H9 (cell line): ENCODE measurements around the gene TTC9B. TPM values are rescaled to one million over a fixed set of nuclear protein-coding genes. Genes with fewer than 3 reads are reported as not detected.
A peak's percentile ranks its signal among the peaks of the same experiment; 100 is the strongest.

ENCODE experiments used
- DNase-seq: peaks from one replicate; pipeline ENCODE4 v3.0.0-alpha.2; 2017
- H2AFZ ChIP-seq: one replicate; pipeline ENCODE4 v1.6.1; 2013; ENCODE audit warnings: mild to moderate bottlenecking, low read length, control low read depth, moderate library complexity
- H2AK5ac ChIP-seq: 2 replicates; pipeline ENCODE4 v1.6.1; 2013; ENCODE audit warnings: low read length, control low read depth, mixed read lengths; ENCODE audit not compliant: insufficient read length
- H2BK120ac ChIP-seq: one replicate; pipeline ENCODE4 v1.6.1; 2013; ENCODE audit warnings: low read depth, mild to moderate bottlenecking, low read length, control low read depth, inconsistent platforms; ENCODE audit not compliant: poor library complexity, severe bottlenecking
- H2BK12ac ChIP-seq: 2 replicates; pipeline ENCODE4 v1.6.1; 2013; ENCODE audit warnings: low read length, control low read depth, mixed read lengths, low read depth; ENCODE audit not compliant: insufficient read length
- H2BK15ac ChIP-seq: 2 replicates; pipeline ENCODE4 v1.6.1; 2013; ENCODE audit warnings: low read depth, low read length, control low read depth
- H2BK20ac ChIP-seq: one replicate; pipeline ENCODE4 v1.6.1; 2013; ENCODE audit warnings: low read depth, mild to moderate bottlenecking, low read length, control low read depth, inconsistent platforms; ENCODE audit not compliant: poor library complexity, severe bottlenecking
- H2BK5ac ChIP-seq: 2 replicates; pipeline ENCODE4 v1.6.1; 2013; ENCODE audit warnings: low read length, control low read depth, mixed read lengths; ENCODE audit not compliant: insufficient read length
- H3K14ac ChIP-seq: 2 replicates; pipeline ENCODE4 v1.6.1; 2013; ENCODE audit warnings: low read length, control low read depth; ENCODE audit not compliant: insufficient read depth
- H3K18ac ChIP-seq: 2 replicates; pipeline ENCODE4 v1.6.1; 2013; ENCODE audit warnings: low read depth, mild to moderate bottlenecking, mixed read lengths, low read length, control low read depth; ENCODE audit not compliant: insufficient read length
- H3K23ac ChIP-seq: 2 replicates; pipeline ENCODE4 v1.6.1; 2013; ENCODE audit warnings: low read length, control low read depth, mixed read lengths, low read depth; ENCODE audit not compliant: insufficient read length
- H3K23me2 ChIP-seq: 2 replicates; pipeline ENCODE4 v1.6.1; 2013; ENCODE audit warnings: low read depth, mild to moderate bottlenecking, mixed read lengths, low read length, control low read depth; ENCODE audit not compliant: insufficient read length, poor library complexity, severe bottlenecking
- H3K27ac ChIP-seq: 2 replicates; pipeline ENCODE4 v1.5.1; 2013; ENCODE audit warnings: low read length, control low read depth, mixed read lengths, low read depth; ENCODE audit not compliant: insufficient read length
- H3K27me3 ChIP-seq: 2 replicates; pipeline ENCODE4 v1.6.1; 2013; ENCODE audit warnings: low read length, control low read depth, inconsistent platforms; ENCODE audit not compliant: insufficient read depth
- H3K4ac ChIP-seq: 2 replicates; pipeline ENCODE4 v1.6.1; 2013; ENCODE audit warnings: low read depth, mild to moderate bottlenecking, control low read depth, inconsistent platforms, low read length, moderate library complexity
- H3K4me1 ChIP-seq: 2 replicates; pipeline ENCODE4 v1.6.1; 2013; ENCODE audit warnings: low read length, control low read depth, inconsistent platforms; ENCODE audit not compliant: insufficient read depth
- H3K4me2 ChIP-seq: 2 replicates; pipeline ENCODE4 v1.6.1; 2013; ENCODE audit warnings: low read length, control low read depth, mixed read lengths; ENCODE audit not compliant: insufficient read length, insufficient read depth
- H3K56ac ChIP-seq: 2 replicates; pipeline ENCODE4 v1.6.1; 2013; ENCODE audit warnings: low read depth, mild to moderate bottlenecking, mixed read lengths, low read length, control low read depth; ENCODE audit not compliant: insufficient read length
- H3K79me1 ChIP-seq: 2 replicates; pipeline ENCODE4 v1.6.1; 2013; ENCODE audit warnings: low read depth, mild to moderate bottlenecking, moderate library complexity, low read length, control low read depth, inconsistent platforms; ENCODE audit not compliant: insufficient read depth, poor library complexity, severe bottlenecking
- H3K79me2 ChIP-seq: 2 replicates; pipeline ENCODE4 v1.6.1; 2013; ENCODE audit warnings: low read length, control low read depth, inconsistent platforms; ENCODE audit not compliant: insufficient read depth
- H3K9ac ChIP-seq: 2 replicates; pipeline ENCODE4 v1.6.1; 2013; ENCODE audit warnings: low read length, control low read depth, mixed read lengths; ENCODE audit not compliant: insufficient read length; ENCODE audit errors: extremely low read depth
- H3K9me3 ChIP-seq: one replicate; pipeline ENCODE4 v1.6.1; 2013; ENCODE audit warnings: low read depth, low read length, inconsistent platforms; ENCODE audit not compliant: control insufficient read depth
- H3T11ph ChIP-seq: one replicate; pipeline ENCODE4 v1.6.1; 2013; ENCODE audit warnings: mild to moderate bottlenecking, low read length, control low read depth, inconsistent platforms
- H4K20me1 ChIP-seq: one replicate; pipeline ENCODE4 v1.6.1; 2013; ENCODE audit not compliant: control insufficient read depth, insufficient read length, insufficient read depth
- H4K5ac ChIP-seq: 2 replicates; pipeline ENCODE4 v1.6.1; 2013; ENCODE audit warnings: low read depth, mild to moderate bottlenecking, mixed read lengths, low read length, control low read depth; ENCODE audit not compliant: insufficient read length
- H4K8ac ChIP-seq: replicated peaks from 2 replicates; pipeline ENCODE4 v1.6.1; 2013; ENCODE audit warnings: low read length, control low read depth, mixed read lengths, low read depth; ENCODE audit not compliant: insufficient read length
- H4K91ac ChIP-seq: 2 replicates; pipeline ENCODE4 v1.6.1; 2013; ENCODE audit warnings: low read depth, mild to moderate bottlenecking, moderate library complexity, mixed read lengths, low read length, control low read depth; ENCODE audit not compliant: insufficient read length
- H3K27ac Mint-ChIP-seq, 3 experiments: 2 replicates in 2 of 3; 3 replicates in 1 of 3; pipeline ENCODE4 v1.8.0; 2020 to 2021; ENCODE audit warnings: mixed read lengths in 3 of 3, mild to moderate bottlenecking in 1 of 3, moderate library complexity in 1 of 3
- H3K27me3 Mint-ChIP-seq: 2 replicates; pipeline ENCODE4 v1.8.0; 2021; ENCODE audit warnings: low read depth, mild to moderate bottlenecking, moderate library complexity, mixed read lengths
- H3K36me3 Mint-ChIP-seq, 3 experiments: 2 replicates in 2 of 3; 3 replicates in 1 of 3; pipeline ENCODE4 v1.8.0; 2020 to 2021; ENCODE audit warnings: low read depth in 3 of 3, mixed read lengths in 3 of 3; ENCODE audit not compliant: insufficient read depth in 1 of 3
- H3K4me1 Mint-ChIP-seq, 2 experiments: 2 replicates each; pipeline ENCODE4 v1.8.0; 2020; ENCODE audit warnings: mixed read lengths in 2 of 2
- H3K4me3 Mint-ChIP-seq, 2 experiments: 2 replicates in 1 of 2; 3 replicates in 1 of 2; pipeline ENCODE4 v1.8.0; 2020 to 2021; ENCODE audit warnings: mild to moderate bottlenecking in 2 of 2, mixed read lengths in 2 of 2, moderate library complexity in 1 of 2
- H3K9me3 Mint-ChIP-seq, 2 experiments: 2 replicates in 1 of 2; 3 replicates in 1 of 2; pipeline ENCODE4 v1.8.0; 2020; ENCODE audit warnings: mild to moderate bottlenecking in 2 of 2, mixed read lengths in 2 of 2, moderate library complexity in 1 of 2
- CTCF ChIP-seq: fragments of 200-600 bp; sonication (generic); conservative IDR thresholded peaks from 3 replicates; pipeline ENCODE4 v1.8.0; 2021; ENCODE audit warnings: antibody characterized with exemption, mild to moderate bottlenecking
- WGBS: extraction: QIAGEN DNeasy Blood & Tissue Kit; methylation state at CpG from one replicate; pipeline ENCODE4 v1.1.7; 2013; ENCODE audit warnings: missing lambda C conversion rate, low lambda C conversion rate, mixed read lengths; ENCODE audit not compliant: insufficient read length; ENCODE audit errors: extremely low coverage; 5-methylcytosine and 5-hydroxymethylcytosine counted together
- long read RNA-seq: library from polyadenylated mRNA; unstranded; transcript quantifications from one replicate; pipeline ENCODE4 v2.0.0, GENCODE V29; 2020
- total RNA-seq: library from RNA; stranded (reverse); gene quantifications from 2 replicates; pipeline ENCODE4 v1.2.1, GENCODE V29; 2021

TTC9B gene
- total RNA-seq: 0.15 and 0.31 TPM in 2 replicates
- long read RNA-seq, partial matches to known transcripts: 0 of 1 reads
- long read RNA-seq, other reads (novel, unspliced or antisense): 0 of 1 reads

DNA sequence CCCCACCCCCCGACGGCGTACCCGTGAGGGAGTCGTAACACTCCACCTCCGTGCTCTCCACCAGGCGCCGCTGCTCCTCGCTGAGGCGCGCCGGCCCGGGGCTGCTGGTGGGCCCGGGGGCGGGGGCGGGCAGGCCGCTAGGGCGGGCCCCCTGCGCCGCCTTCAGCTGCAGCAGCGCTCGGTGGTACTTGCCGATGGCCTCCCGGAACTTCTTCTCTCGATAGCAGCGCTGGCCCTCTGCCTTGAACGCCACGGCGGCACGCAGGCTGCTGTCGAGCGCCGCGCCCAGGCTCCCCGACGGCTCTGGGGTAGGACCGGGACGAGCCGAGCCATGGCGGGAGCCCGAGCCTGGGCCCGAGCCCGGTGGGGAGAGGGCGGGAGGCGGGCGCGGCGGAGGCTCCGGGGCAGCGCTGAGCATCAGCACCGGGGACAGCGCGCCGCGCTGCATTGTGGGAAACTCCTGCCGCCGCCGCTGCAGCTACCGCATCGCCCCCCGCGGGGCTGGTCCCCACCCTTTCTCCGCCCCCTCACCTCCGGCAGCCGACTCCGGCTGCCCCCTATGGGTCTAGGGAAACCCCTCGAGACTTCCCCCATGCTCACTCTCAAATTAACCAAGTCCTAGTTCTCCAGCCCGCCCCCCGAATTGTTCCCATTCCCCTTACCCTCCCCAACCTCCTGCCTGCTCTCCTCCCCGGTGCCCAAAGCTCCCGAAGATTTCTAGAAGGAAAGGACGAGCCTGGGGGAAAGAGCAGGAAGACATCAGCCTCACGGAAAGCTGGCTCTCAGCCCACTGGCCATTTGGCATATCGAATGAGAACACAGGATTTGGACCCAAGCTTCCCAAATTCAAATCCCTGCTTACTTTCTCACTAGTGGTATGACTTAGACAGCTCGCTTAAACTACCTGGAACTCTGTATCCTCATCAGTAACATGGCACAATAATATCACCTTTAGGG lies at the start of gene TTC9B:
Gene TTC9B (minus strand): TSS at position 451 of the 957 bp plus-strand sequence. CDS start 3 bp downstream, at position 448.
- Histone ChIP-seq H2BK12ac (no peak within 1 kb of the TSS), H3K56ac (no peak within 1 kb of the TSS), H2BK5ac (no peak within 1 kb of the TSS), H3K27me3 (no peaks in the 10 kb centered on the region; the same call in 1 of the 2 replicates), H3K9ac (no peak within 1 kb of the TSS), H3K79me2 (no peaks in the 10 kb centered on the region), H3K14ac (no peak within 1 kb of the TSS), H2BK20ac (no peak within 1 kb of the TSS), H4K5ac (no peak within 1 kb of the TSS), H3K4ac (no peak within 1 kb of the TSS), H4K20me1 (no peaks in the 10 kb centered on the region), H3T11ph (no peak within 1 kb of the TSS), H2BK15ac (no peak within 1 kb of the TSS), H3K79me1 (no peaks in the 10 kb centered on the region), H2AK5ac (no peak within 1 kb of the TSS), H4K91ac (no peak within 1 kb of the TSS), H3K9me3 (no peaks in the 10 kb centered on the region), H3K27ac (no peak within 1 kb of the TSS), H2AFZ (no peak within 1 kb of the TSS), H3K4me2 (peak within 1 kb of the TSS; percentile 65), H3K23me2 (no peaks in the 10 kb centered on the region), H4K8ac (no peak within 1 kb of the TSS), H3K4me1 (no peaks in the 10 kb centered on the region), H3K23ac (no peak within 1 kb of the TSS), H2BK120ac (no peak within 1 kb of the TSS), H3K18ac (no peak within 1 kb of the TSS)
- peak; percentile 81 for DNase-seq
- peaks cover 3 to 7% of the 10 kb centered on the region in 2 experiments for H3K9me3 Mint-ChIP-seq
- no CpG with 5 or more reads among the region's 75 CpGs for WGBS
- H3K36me3 Mint-ChIP-seq: peaks cover 2 to 5% (median 4%) of the 10 kb centered on the region in 3 experiments; a peak in 5 of 7 replicates
- peaks cover 10 to 15% of the 10 kb centered on the region in 2 experiments for H3K4me1 Mint-ChIP-seq
- H3K4me3 Mint-ChIP-seq: peak within 1 kb of the TSS; percentile 44 to 59; a peak in 4 of 5 replicates
- H3K27ac Mint-ChIP-seq: no peak within 1 kb of the TSS
- TF ChIP-seq CTCF: peak; percentile 15; the same call in 1 of the 3 replicates
- peaks cover 45% of the 10 kb centered on the region for H3K27me3 Mint-ChIP-seq
